ENCODE data around the gene CRIM1. TPM values are rescaled to one million over a fixed set of nuclear protein-coding genes. Genes with fewer than 3 reads are reported as not detected.
A peak's percentile ranks its signal among the peaks of the same experiment; 100 is the strongest.

CRIM1 gene
- total RNA-seq, 1 experiment from 2014 or later = 21.4 TPM

DNA sequence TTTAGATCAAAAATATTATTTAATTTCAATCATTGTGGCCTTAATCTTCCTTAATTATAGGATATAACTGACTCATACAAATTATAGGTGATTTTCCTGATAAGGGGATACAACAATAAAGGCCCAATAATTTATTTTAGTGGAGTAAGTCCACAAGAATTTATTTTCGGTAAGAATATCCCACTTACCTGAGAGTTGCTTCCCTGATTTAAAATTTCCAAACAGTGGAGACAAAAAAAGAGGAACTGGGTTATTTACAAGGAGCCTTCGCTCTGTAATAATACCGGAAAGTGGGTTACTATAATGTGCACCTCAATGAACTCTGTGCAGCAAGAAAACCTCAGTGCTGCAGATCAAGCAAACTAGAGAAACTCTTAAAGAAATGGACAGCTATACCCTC lies 200.2 kb downstream of the CRIM1 start:
- H3K4me3 ChIP-seq (ENCODE audit: insufficient read depth, low read depth, low read length) = no peak overlapping the region
- peaks cover 7% of the 10 kb centered on the region for H3K36me3 ChIP-seq (replicated peaks; ENCODE audit: control insufficient read depth, insufficient read depth, low read length)
- no peaks in the 10 kb centered on the region for H3K27me3 ChIP-seq (ENCODE audit: control insufficient read depth, insufficient read depth, low read length)
- DNase-seq = no peak

DNA sequence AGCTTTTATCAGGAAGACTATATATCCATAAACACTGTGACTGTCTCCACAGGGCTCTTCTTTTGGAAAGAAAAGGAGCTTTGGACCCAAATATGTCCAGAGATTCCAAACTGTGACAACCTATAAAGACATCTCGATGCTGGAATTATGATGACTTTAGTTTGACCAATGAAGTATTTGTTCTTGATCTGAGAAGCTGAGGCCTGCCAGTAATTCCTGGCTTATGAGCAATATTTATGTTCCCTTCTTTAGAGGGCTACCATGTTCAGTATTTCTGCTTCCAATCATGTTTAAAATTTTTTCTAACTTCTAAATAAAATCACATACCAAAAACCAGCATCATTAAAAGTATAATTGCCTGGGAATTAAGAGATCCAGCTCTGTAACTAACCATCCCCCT lies 201.3 kb downstream of the CRIM1 start:
- Histone ChIP-seq H3K36me3 (replicated peaks; ENCODE audit: control insufficient read depth, insufficient read depth, low read length) (peaks cover 3% of the 10 kb centered on the region), H3K27me3 (ENCODE audit: control insufficient read depth, insufficient read depth, low read length) (no peaks in the 10 kb centered on the region), H3K4me3 (ENCODE audit: insufficient read depth, low read depth, low read length) (no peak overlapping the region)
- no peak for DNase-seq

DNA sequence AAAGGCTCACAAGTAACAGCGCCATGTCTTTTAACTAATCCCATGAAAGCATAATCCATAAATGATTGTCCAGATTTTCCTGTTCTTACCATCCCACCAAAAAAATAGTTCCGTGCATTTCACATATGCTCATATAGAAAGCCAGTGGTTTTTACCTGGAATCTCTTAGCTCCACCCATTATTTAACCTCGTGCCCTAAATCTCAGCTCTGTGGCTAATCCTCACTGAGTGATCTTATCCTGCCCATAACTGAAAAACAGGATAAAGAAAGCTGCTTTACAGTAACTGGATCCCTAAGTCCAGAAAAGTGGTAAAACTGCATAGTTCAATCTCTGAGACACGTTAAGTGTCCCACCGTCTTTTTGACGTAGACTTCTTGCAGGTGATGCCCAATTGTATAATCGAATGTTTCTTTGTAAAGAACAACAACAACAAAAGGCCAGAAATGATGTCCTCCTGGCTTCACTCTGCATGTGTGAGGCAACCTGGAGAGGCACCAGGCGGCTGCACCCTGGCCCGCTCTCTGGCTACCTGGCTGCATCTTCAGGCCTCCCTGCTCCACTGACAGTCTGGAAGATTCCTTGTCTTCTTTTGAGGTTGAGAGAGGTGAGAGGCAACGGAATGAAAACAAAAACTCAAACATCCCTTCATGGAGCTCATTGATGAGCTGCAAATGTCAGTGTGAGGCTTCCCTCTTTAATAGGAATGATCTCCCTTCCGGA lies 203.8 kb downstream of the CRIM1 start:
- Histone ChIP-seq H3K27me3 (ENCODE audit: control insufficient read depth, insufficient read depth, low read length) (no peaks in the 10 kb centered on the region), H3K4me3 (ENCODE audit: insufficient read depth, low read depth, low read length) (no peak overlapping the region), H3K36me3 (replicated peaks; ENCODE audit: control insufficient read depth, insufficient read depth, low read length) (peaks cover 2% of the 10 kb centered on the region)
- no peak for DNase-seq

DNA sequence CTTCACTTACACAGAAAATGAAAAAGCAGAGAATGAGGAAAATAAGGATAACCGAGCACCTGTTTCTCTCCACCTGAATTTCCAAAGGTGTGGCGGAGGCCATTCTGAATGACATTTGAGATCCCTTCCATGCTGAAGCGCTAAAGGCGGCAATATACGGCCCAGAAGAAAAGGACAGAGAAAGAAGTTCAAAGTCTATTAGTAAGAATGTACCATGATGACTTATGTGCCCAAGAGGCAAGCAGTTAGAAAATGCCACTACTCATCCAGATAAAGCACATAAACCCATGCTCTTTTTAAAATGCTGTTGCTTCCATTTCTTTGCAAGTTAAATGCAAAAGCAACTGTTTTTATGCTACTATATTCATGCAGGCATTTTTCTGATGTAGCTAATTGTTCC lies 205.1 kb downstream of the CRIM1 start:
- Histone ChIP-seq H3K4me3 (ENCODE audit: insufficient read depth, low read depth, low read length) (no peak overlapping the region), H3K36me3 (replicated peaks; ENCODE audit: control insufficient read depth, insufficient read depth, low read length) (no peaks in the 10 kb centered on the region; the same call in 1 of the 2 replicates), H3K27me3 (ENCODE audit: control insufficient read depth, insufficient read depth, low read length) (no peaks in the 10 kb centered on the region)
- DNase-seq = no peak

DNA sequence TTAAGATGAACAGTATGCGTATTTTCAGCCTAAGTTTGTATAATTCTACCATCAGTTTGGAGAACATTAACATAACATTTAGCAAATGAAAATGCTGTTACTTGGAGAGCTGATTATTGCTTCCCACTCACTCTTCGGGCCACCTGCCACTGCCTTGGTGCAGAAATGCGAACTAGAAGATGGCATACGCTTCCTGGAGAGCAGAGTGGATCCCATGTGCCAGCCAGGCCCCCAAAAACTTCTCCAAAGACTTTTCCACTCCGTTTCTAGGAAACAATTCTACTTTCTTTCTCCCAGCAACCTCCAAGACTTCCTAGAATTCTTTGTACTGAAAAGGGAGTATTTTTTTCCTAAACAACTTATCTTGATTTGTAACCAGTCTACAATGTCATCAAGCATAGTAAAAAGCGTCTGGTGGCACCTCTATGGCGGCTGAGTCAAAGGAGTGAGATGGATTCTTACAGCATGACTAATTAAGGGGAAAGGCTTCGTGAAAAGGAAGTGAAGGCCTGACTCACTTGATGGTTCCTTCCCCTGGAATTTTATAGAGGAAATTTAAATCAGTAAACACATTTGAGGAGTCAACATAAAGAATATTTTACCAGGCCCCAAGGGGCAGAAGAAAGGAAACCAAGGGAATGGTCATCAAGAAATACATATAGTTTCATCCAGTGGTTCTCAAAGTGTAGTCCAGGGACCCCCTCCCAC lies 205.8 kb downstream of the CRIM1 start:
- Histone ChIP-seq H3K4me3 (ENCODE audit: insufficient read depth, low read depth, low read length) (no peak overlapping the region), H3K36me3 (replicated peaks; ENCODE audit: control insufficient read depth, insufficient read depth, low read length) (peaks cover 1% of the 10 kb centered on the region; the same call in 1 of the 2 replicates), H3K27me3 (ENCODE audit: control insufficient read depth, insufficient read depth, low read length) (no peaks in the 10 kb centered on the region)
- DNase-seq = peak; percentile 10

DNA sequence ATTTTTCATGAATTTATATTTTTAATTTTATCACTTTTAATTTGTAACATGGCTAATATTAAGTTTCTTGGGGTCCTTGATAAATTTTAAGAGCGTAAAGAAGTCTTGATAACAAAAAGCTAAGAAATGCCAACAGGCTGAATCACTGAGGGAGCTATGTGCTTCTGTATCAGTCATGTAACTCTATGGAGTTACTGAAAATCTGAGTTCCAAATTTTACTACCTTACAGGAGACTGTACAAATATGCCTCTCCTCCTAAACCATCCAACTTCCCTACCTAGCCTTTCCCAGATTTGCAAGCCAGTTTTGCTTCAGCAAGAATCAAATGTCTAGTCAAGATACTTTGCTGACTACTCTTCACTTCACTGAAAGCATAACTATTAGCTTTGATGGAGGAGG lies 206.7 kb downstream of the CRIM1 start:
- Histone ChIP-seq H3K27me3 (ENCODE audit: control insufficient read depth, insufficient read depth, low read length) (no peaks in the 10 kb centered on the region), H3K4me3 (ENCODE audit: insufficient read depth, low read depth, low read length) (no peak overlapping the region), H3K36me3 (replicated peaks; ENCODE audit: control insufficient read depth, insufficient read depth, low read length) (peaks cover 1% of the 10 kb centered on the region; the same call in 1 of the 2 replicates)
- DNase-seq = no peak

DNA sequence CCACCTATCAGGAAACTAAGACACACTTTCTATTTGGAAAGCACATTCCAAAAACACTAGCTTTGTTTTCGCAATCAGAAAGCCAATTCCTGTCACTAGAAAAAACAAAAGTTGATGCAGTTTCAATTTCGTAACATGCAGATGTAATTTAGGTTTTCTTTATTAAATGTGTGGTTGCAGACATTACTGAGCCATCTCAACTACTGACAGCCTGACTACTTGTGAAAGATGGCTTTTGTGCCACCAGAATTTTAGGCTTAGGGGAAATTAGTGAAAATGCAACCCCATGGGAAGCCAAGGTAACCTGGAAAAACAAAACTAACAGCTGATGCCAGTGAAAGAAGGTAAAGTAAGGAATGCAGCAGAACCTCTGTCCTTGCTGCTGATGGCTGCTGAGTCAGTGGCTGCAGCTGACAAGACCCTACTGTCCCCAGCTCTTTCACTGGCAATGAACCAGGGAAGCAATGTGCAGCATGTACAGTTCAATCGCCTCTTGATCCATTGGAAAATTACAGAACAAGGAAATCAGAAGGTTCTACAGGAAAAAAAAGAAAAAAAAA lies 207.5 kb downstream of the CRIM1 start:
- peak; percentile 19 for DNase-seq
- peaks cover 1% of the 10 kb centered on the region; the same call in 1 of the 2 replicates for H3K36me3 ChIP-seq (replicated peaks; ENCODE audit: control insufficient read depth, insufficient read depth, low read length)

DNA sequence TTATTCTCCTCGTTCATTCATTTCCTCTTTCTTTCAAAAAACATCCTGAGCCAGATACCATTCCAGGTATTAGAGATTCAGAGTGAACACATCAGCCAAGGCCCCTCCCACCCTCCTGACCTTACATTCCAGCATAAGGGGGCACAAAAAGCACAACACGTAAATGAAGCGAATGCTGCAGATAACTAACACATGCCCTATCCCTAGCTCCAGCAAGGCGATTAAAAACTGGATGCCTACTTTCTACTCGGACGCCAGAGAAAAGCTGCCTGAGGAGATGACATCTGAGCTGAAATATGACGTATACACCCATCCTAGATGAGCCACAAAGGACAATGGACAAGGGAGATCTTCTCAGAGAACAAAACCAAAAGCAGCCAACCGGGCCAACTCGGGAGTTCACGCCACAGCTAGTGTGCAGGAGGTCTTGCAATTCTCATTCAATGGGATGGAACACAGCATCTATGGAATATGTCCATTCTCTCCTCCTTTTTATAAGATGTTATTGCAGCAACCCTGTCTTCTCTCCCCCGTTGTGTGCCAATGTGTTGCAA lies 208.9 kb downstream of the CRIM1 start:
- H3K27me3 ChIP-seq (ENCODE audit: control insufficient read depth, insufficient read depth, low read length) = no peaks in the 10 kb centered on the region
- DNase-seq = no peak
- no peak overlapping the region for H3K4me3 ChIP-seq (ENCODE audit: insufficient read depth, low read depth, low read length)
- peaks cover 1% of the 10 kb centered on the region; the same call in 1 of the 2 replicates for H3K36me3 ChIP-seq (replicated peaks; ENCODE audit: control insufficient read depth, insufficient read depth, low read length)

More for the DNA sequence above, 207.5 kb downstream of the CRIM1 start:
- Histone ChIP-seq H3K27me3 (ENCODE audit: control insufficient read depth, insufficient read depth, low read length) (no peaks in the 10 kb centered on the region), H3K4me3 (ENCODE audit: insufficient read depth, low read depth, low read length) (no peak overlapping the region)

DNA sequence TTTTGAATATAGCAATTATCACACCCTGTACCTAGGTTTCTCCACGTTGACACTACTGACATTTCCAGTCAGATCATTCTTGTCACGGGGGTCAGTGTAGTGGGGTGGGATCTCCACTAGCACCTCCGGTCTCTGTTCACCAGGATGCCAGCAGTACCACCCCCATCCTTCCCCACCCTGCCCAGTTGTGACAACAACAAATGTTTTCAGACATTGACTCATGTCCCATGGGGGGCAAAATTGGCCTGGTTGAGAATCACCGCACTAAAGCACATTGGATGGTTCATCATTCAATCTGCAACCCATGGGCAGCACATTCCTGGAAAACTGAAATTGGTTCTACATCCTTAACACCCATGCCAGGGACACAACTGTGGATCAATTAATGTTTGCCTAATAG lies 210.1 kb downstream of the CRIM1 start:
- Histone ChIP-seq H3K4me3 (ENCODE audit: insufficient read depth, low read depth, low read length) (no peak overlapping the region), H3K27me3 (ENCODE audit: control insufficient read depth, insufficient read depth, low read length) (no peaks in the 10 kb centered on the region), H3K36me3 (replicated peaks; ENCODE audit: control insufficient read depth, insufficient read depth, low read length) (peaks cover 1% of the 10 kb centered on the region; the same call in 1 of the 2 replicates)
- no peak for DNase-seq

DNA sequence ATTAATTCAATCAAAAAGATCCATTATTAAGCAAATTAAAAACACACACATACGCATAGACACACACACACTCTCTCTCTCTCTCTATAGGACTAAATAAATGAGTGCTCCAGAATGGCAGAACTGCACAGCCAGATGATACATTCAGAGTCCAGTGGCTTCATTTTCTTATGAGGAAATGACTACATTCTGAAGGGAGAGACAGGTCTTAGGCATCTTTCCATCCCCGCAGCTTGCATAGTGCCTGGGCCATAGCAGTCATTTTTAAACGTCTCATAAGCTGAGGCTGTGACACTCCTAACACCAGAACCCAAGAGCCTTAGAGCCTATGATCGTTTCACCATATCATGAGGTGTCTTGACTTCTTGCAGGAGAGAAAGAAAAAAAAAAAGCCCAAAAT lies 211.3 kb downstream of the CRIM1 start:
- no peak for DNase-seq
- H3K4me3 ChIP-seq (ENCODE audit: insufficient read depth, low read depth, low read length) = no peak overlapping the region
- peaks cover 1% of the 10 kb centered on the region; the same call in 1 of the 2 replicates for H3K36me3 ChIP-seq (replicated peaks; ENCODE audit: control insufficient read depth, insufficient read depth, low read length)
- H3K27me3 ChIP-seq (ENCODE audit: control insufficient read depth, insufficient read depth, low read length) = no peaks in the 10 kb centered on the region

DNA sequence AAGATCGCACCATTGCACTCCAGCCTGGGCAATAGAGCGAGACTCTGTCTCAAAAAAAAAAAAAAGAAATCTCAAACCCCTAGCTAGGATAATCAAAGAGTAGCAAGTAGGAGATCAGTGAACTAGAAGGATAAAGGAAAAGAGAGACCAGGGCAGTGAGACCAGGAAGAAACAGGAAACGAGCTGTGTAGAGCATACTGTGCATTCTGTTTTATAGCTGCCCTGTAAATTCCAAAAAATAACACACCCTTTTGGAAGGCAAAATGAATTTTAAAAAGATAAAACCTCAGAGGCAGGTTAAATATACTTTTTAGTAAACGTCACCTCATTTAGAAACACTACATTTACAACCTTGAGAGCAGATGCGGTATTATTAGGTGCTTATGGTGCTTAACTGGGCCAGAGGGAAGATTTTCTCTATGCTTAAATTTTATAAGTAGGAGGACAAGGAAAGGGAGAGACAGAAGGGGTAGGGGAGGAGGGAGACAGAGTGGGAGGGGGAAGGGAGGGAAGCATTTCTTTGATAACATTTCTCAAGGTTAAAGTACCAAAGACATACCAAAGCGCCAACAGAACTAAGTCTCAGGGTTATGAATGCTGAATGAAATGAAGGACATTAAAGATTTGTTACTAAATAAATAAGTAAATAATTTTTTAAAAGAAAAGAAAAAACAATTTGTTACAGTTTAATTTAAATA lies 212.3 kb downstream of the CRIM1 start:
- no peak for DNase-seq

DNA sequence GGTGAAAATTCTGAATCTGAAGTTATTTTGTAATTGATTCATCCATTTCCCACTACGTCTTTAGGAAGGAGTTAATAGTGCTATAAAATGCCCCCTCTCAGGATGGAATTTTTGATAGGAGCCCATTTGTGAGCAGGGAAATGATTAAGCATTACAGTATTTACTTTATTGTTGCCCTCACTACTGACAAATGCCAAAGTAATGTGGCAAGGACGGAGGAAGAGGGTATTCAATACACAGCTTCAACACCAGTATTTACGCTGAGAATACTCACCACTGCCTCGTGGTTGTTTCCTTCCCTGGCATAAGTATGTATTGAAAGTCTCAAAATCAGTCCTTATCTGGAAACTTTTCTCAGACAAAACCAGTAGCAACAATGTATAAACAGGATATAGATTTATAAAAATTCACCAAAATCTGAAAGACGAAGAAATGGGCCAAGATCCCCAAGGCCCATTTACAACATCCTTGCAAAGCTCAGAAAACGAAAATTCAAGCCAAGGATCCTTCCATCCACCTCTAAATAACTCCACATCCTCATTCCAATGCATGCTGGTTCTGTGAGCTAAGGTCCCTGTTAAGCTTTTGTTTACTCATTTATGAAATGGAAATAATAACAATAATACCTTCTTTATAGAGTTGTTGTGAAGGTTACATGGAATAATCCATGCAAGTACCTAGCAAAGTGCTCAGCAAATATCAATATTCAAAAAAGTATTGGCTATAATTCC lies 213.1 kb downstream of the CRIM1 start:
- no peak overlapping the region for H3K4me3 ChIP-seq (ENCODE audit: insufficient read depth, low read depth, low read length)
- H3K27me3 ChIP-seq (ENCODE audit: control insufficient read depth, insufficient read depth, low read length) = no peaks in the 10 kb centered on the region
- peaks cover 1% of the 10 kb centered on the region; the same call in 1 of the 2 replicates for H3K36me3 ChIP-seq (replicated peaks; ENCODE audit: control insufficient read depth, insufficient read depth, low read length)
- DNase-seq = no peak

More for the DNA sequence above, 212.3 kb downstream of the CRIM1 start:
- H3K27me3 ChIP-seq (ENCODE audit: control insufficient read depth, insufficient read depth, low read length) = no peaks in the 10 kb centered on the region
- peaks cover 1% of the 10 kb centered on the region; the same call in 1 of the 2 replicates for H3K36me3 ChIP-seq (replicated peaks; ENCODE audit: control insufficient read depth, insufficient read depth, low read length)
- H3K4me3 ChIP-seq (ENCODE audit: insufficient read depth, low read depth, low read length) = no peak overlapping the region

DNA sequence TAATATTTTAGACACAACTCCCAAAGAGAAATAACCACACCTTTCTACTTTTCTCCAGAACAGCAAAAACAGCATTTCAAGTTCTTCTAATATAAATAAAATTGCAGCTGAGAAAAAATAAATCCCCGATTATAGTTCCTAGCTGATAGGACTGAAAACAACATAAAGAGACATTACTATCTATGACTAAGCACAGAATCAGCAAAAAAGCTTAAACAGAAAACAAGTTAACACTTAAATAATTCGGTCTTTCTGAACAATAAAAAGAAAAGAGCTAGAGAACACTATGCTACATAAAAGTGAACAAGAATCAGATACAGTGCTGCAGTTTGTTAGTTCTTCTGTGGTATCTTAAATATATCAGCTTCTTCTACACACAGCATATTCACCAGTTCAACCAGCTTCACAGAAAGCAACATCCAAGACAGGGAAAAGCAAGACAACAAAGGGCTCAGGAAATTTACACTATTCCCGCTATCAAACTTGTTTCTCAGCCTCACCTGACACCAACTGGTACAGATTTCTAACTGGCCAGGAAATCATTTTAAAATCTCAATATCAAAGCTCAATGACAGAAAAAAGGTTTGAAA lies 213.8 kb downstream of the CRIM1 start:
- Histone ChIP-seq H3K4me3 (ENCODE audit: insufficient read depth, low read depth, low read length) (no peak overlapping the region), H3K36me3 (replicated peaks; ENCODE audit: control insufficient read depth, insufficient read depth, low read length) (peaks cover 1% of the 10 kb centered on the region; the same call in 1 of the 2 replicates), H3K27me3 (ENCODE audit: control insufficient read depth, insufficient read depth, low read length) (no peaks in the 10 kb centered on the region)
- DNase-seq = peak; percentile 17
